IPS-NIHi7 (cell line): ENCODE data around the gene MYL1.

Source experiments
- DNase-seq: peaks from one replicate; pipeline ENCODE4 v3.0.0; 2012; ENCODE audit warnings: mixed read lengths; ENCODE audit errors: extremely low spot score

Gene MYL1

GRCh38 chr2:210267698-210268097 is 47.3 kb downstream of the MYL1 start:
- DNase-seq, result no peak

- DNase-seq, result no peak
These were observed 50.7 kb downstream of the MYL1 start for GRCh38 chr2:210264282-210264681.

DNA sequence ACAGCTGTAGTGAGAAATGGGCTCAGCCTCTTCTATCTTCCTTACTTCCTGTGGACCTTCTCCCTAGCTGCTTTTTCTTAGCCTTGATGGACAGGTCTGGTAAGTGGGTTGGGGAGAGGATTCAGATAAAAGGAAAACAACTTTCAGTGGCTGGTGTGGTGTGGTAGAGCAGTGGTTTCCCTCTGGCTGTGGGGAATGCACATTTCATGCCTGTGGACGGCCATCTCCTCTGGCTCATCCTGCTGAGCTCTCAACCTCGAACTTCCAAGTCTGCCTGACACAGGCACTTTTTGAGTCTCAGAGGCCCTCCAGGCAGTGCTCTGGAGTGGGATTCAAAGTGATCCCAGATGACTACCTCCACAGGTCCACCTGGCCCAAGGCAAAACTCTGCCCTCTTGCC is 51.1 kb downstream of the MYL1 start:
- no peak for DNase-seq

DNA sequence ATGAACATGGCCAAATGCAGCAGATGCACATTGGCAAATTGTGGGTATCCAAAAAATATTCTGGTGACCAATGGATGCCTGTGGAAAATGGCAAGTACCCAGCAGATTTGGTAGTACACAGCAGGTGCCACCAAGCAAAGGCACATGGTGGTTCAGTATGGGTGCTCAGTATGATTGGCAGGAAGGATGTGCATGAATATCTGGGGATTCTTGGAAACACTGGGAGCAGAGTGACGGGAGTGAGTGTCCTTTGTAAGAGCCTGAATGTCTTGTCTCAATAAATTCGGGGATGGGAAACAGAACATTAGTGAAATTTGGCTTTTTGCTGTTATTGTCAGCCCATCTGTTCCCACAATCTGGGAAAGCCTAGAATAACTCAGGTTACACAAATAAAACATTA is 52.9 kb downstream of the MYL1 start:
- DNase-seq, result no peak

- DNase-seq, result no peak
These were observed 55.3 kb downstream of the MYL1 start for GRCh38 chr2:210259687-210260086.

- DNase-seq, result no peak
These were observed 62.0 kb downstream of the MYL1 start for GRCh38 chr2:210252699-210253606.

DNA sequence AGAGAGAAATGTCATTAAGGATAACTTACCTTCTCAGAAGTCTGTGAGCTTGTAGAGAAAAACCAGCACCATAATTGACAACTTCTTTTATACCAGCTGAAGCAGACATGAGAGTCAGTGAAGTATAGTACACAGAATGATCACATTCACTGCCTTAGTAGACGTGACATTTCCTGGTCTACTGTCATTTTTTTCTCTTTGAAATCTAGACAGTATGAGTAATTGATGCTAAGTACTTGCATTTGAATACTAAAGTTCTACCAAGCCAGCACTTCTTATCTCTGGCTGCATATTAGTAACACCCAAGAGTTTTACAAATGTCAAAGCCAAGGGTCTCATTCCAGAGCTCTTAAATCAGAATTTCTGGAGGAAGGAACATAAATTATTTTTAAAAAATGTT is 64.4 kb downstream of the MYL1 start:
- no peak for DNase-seq
